HUES48 (cell line): ENCODE data around the gene LINS1.

Experiments used
- H3K27ac ChIP-seq: one replicate; pipeline ENCODE4 v1.7.0; 2013; ENCODE audit warnings: low read depth, low read length, inconsistent platforms
- H3K27me3 ChIP-seq: 2 replicates; pipeline ENCODE4 v1.6.1; 2013; ENCODE audit warnings: mild to moderate bottlenecking, low read length; ENCODE audit not compliant: control insufficient read depth, insufficient read depth
- H3K36me3 ChIP-seq: 2 replicates; pipeline ENCODE4 v1.6.1; 2013; ENCODE audit warnings: low read length; ENCODE audit not compliant: control insufficient read depth, insufficient read depth
- H3K4me1 ChIP-seq: 2 replicates; pipeline ENCODE4 v1.6.1; 2013; ENCODE audit warnings: mild to moderate bottlenecking, low read length; ENCODE audit not compliant: control insufficient read depth, insufficient read depth
- H3K4me3 ChIP-seq: 2 replicates; pipeline ENCODE4 v1.5.1; 2013; ENCODE audit warnings: mild to moderate bottlenecking, low read depth, low read length
- H3K9ac ChIP-seq: 2 replicates; pipeline ENCODE4 v1.6.1; 2013; ENCODE audit warnings: mild to moderate bottlenecking, low read depth, low read length, moderate library complexity
- H3K9me3 ChIP-seq: 2 replicates; pipeline ENCODE4 v1.6.1; 2013; ENCODE audit warnings: low read length; ENCODE audit not compliant: control insufficient read depth, insufficient read depth

Gene LINS1

DNA sequence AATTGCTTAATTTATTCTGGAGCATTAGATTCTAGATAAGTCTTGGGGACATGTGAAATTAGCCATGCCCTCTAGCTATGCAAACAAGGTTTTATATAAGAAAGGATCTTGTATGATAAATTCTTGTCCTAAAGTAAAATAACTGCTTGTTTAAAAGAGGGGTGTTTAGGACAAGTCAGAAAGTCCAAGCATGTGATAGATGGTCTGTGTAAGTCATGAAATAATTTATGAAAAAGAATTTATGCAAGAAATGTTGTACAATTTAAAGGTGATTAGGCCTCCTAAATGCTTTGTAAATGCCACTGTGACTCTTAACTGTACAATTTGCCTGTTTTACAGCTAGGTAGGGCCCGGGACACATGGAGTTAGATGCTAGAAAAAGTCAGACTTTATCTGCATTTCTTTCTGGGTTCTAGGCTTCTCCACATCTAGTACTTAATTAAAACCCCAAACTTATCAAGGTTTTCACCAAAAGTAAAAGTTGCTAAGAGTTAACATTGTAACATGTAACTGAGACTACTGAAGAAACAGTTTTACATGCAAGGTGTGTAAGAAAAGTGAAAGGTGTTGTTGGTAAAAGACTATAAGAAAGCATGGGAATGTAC, 13.2 kb downstream of the LINS1 start:
- H3K27ac ChIP-seq = no peak overlapping the region
- H3K4me3 ChIP-seq = no peak overlapping the region
- H3K27me3 ChIP-seq = no peaks in the 10 kb centered on the region
- H3K4me1 ChIP-seq = no peaks in the 10 kb centered on the region
- peaks cover 55% of the 10 kb centered on the region for H3K9me3 ChIP-seq
- no peak overlapping the region for H3K9ac ChIP-seq
- H3K36me3 ChIP-seq = no peaks in the 10 kb centered on the region

DNA sequence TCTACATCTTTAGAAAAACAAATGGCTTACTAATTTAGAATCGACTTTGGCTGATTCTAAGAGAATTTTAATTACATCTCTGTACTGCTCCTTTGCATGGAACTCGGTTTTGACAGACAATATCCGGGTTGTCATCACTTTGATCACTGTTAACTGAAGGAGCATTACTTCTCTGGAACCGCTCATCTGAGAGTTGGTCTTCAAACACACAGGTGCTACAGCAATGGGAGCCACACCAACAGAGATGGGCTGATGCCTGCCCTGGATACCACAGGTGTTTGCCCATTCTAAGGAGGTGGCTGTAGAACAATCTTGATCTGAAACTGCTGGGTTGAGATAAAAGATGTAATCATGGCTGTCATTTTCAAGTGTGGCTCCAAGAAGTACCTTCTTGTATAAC, 21.6 kb downstream of the LINS1 start:
- Histone ChIP-seq H3K4me1 (no peaks in the 10 kb centered on the region), H3K9ac (no peak overlapping the region), H3K4me3 (no peak overlapping the region), H3K27ac (no peak overlapping the region), H3K27me3 (no peaks in the 10 kb centered on the region), H3K9me3 (no peaks in the 10 kb centered on the region; the same call in 1 of the 2 replicates), H3K36me3 (0 out of 2 replicates have a peak, but pooled peaks cover 3% of the 10 kb centered on the region)

DNA sequence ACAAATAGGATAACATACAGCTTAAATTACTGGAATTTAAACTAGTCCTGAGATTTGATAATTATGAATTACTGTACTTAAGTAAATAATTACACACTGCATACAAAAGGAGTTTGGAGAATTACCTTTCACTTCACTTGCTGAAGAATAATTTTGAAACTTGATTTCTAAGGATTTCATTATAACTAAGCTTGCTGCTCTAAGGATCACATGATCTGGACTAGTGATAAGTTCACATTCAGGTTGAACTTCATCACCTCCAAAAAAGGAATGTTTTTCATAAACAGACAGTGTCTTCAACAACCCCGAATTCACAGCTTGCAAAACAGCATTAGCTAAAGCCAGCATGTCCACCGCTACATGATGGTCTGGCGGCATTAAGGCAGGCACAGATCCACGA, 28.5 kb downstream of the LINS1 start:
- Histone ChIP-seq H3K9me3 (no peaks in the 10 kb centered on the region), H3K4me3 (no peak overlapping the region), H3K4me1 (no peaks in the 10 kb centered on the region), H3K9ac (no peak overlapping the region), H3K27ac (no peak overlapping the region), H3K27me3 (no peaks in the 10 kb centered on the region), H3K36me3 (peaks cover 23% of the 10 kb centered on the region)

DNA sequence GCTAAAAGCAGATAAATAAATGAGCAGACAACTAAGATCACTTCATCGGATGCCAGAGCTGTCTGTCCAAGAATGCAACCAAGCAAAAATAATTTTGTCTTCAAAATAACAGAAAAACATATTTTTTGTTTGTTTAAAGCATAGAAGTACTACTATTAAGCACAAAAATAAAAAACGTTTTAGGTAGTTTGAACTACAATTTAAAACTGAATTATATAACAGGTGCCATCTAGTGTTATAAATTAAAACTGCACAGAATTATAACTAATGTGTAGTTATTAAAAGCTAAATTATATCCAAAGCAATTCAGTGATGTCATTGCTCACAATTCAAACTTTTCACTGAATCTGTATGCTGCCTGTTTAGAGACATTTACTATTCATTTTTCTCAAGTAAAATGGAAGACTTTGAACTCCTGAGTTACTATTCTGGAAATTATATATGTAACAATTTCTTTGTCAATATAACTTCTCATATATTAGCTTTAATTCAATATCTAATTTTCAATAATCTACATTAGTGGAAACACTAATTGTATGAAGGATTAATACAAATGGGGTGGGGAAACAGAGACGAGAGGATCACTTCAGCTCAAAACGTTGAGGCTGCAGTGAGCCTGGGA, 29.5 kb downstream of the LINS1 start:
- Histone ChIP-seq H3K4me1 (no peaks in the 10 kb centered on the region), H3K9ac (no peak overlapping the region), H3K27me3 (no peaks in the 10 kb centered on the region), H3K4me3 (no peak overlapping the region), H3K27ac (no peak overlapping the region), H3K9me3 (no peaks in the 10 kb centered on the region), H3K36me3 (peaks cover 23% of the 10 kb centered on the region)

DNA sequence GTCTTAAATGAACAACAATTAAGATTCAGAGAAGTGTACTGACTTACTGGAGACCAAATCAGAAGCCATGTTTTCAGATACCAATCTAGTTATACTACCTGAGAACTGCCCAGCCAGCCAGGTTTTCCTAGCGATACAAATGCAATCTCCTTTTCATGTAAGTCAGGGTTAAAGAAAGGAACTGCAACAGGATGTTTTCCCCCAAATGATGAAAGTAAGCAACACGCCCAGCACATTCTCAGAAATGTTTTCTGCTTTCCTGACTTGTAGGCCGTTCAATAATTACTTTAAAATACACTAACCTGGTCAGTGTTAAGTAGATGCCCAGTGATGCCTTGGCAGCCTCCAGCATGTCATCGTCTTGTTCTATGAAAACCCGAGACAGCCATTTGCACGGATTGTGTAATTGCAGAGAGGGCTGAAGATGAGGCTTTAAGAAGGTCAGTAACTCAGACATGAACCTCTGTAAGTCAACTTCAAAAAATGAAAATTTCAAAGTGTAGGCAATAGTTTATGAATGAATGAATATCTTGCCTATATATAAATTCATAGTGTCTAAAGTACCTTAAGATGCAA, 30.3 kb downstream of the LINS1 start:
- Histone ChIP-seq H3K4me3 (no peak overlapping the region), H3K27ac (no peak overlapping the region), H3K9ac (no peak overlapping the region), H3K36me3 (peaks cover 23% of the 10 kb centered on the region), H3K27me3 (no peaks in the 10 kb centered on the region), H3K9me3 (no peaks in the 10 kb centered on the region), H3K4me1 (no peaks in the 10 kb centered on the region)

DNA sequence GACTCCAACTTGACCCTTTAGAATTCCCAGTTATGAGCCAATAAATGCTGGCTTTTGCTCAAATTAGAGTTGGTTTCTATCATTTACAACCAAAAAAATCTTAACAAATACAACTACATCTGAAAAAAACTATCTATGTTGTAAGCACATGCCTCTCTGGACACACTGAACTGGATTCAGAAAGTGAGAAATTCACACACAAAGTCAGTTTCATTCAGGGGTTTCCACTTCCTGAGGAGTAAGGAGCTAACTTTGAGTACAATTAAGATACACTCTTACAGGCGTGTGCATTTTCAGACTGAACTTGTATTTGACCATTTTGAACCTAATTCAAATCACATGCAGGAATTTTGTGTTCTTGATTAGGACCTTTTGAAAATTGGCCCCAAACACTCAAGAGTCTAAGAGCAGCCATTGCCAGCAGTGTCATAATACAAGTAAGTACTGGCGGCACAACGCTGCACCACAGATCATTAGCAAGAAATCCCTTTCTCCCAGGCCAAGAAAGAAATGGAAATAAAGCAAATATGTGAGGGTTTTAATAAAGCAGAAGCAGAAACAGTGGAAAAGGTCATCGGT, 31.2 kb downstream of the LINS1 start:
- no peak overlapping the region for H3K4me3 ChIP-seq
- no peak overlapping the region for H3K27ac ChIP-seq
- H3K27me3 ChIP-seq = no peaks in the 10 kb centered on the region
- peaks cover 23% of the 10 kb centered on the region for H3K36me3 ChIP-seq
- no peaks in the 10 kb centered on the region for H3K9me3 ChIP-seq
- no peak overlapping the region for H3K9ac ChIP-seq
- no peaks in the 10 kb centered on the region for H3K4me1 ChIP-seq

DNA sequence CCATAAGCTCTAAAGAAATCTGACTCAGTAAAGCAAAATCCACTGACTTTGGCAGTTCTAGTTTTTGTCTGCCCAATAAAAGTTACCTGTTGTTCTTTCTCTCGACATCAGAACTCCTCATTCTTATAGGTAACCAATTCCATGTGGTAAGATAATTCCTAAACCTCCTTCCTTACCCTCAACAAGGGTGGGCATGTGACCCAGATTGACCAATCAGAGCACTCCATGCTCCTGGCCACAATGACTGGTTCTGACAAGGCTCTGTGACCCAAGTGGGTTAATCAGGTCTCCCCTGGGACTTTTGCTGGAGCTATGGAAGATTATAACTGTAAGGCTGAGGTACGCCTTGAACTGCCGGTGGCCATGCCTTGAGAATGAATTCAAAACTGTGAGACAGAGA, 31.7 kb downstream of the LINS1 start:
- no peak overlapping the region for H3K27ac ChIP-seq
- H3K9ac ChIP-seq = no peak overlapping the region
- no peaks in the 10 kb centered on the region for H3K27me3 ChIP-seq
- H3K9me3 ChIP-seq = no peaks in the 10 kb centered on the region
- H3K4me1 ChIP-seq = no peaks in the 10 kb centered on the region
- peaks cover 23% of the 10 kb centered on the region for H3K36me3 ChIP-seq
- no peak overlapping the region for H3K4me3 ChIP-seq

DNA sequence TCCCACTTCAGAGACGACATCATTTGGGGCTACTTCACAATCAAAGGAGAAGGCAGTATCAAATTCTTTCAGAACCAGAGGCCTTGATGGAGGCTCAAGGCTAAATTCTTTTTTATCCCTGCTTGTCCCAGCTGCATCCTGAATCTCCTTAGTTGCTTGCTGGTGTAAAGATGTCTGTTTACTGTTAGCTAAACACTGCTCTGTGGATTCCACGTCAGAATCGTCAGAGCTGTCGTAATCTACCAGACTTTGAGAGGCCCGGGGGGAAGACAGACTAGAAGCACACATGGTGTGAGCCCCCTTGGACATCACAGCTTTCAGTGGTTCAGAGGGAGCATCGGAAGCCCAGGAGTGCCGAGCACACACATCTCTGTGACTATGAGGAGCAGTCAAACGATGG, 32.6 kb downstream of the LINS1 start:
- peaks cover 23% of the 10 kb centered on the region for H3K36me3 ChIP-seq
- no peaks in the 10 kb centered on the region for H3K4me1 ChIP-seq
- H3K4me3 ChIP-seq = no peak overlapping the region
- no peaks in the 10 kb centered on the region for H3K9me3 ChIP-seq
- no peaks in the 10 kb centered on the region for H3K27me3 ChIP-seq
- no peak overlapping the region for H3K27ac ChIP-seq
- no peak overlapping the region for H3K9ac ChIP-seq

DNA sequence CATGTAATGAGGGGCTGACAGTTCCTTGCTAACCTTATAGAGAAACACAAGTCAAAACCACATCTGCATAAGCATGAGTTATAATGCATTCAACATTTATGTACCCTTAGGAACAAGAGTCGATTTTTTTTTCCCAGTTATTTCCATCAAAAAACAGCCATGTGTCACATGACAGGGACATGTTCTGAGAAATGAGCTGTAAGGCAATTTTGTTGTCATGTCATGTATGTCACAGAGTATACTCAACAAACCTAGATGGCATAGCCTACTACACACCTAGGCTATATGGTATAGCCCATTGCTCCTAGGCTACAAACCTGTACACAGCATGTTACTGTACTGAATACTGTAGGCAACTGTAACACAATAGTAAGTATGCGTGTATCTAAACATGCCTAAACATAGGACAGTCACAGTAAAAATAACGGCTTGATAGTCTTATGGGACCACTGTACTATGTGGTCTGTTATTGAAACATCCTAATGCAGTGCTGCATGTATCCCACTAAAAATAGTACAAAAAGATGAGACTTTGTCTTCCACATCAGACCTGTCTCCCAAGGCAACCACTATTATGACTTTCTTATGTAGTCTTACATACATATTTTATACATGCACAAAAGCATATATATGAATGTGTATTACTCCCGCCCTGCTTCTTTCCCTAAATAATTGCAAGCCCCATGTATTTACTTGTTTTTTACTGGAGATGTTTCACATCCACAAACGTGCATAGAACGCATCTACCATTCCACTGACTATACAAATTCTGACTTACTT, 34.9 kb downstream of the LINS1 start:
- Histone ChIP-seq H3K36me3 (peaks cover 13% of the 10 kb centered on the region; the same call in 1 of the 2 replicates), H3K9me3 (no peaks in the 10 kb centered on the region), H3K4me1 (no peaks in the 10 kb centered on the region), H3K4me3 (no peak overlapping the region), H3K27me3 (no peaks in the 10 kb centered on the region), H3K27ac (no peak overlapping the region), H3K9ac (no peak overlapping the region)

DNA sequence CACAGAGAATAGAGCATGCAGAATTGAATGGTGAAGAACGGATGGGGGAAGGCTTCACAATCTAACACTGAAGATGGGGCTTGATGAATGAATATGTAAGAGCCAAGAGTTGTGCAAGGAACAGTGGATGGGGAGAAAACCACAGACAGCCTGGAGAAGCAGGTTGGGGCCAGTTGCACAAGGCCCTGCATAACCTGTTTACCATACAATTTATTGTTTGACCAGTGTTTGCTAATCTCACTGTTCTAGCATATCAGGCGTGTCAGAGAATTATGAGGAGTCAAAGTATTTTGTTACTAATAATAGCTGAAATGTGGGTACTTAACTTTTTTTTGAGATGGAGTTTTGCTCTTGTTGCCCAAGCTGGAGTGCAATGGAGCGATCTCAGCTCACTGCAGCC, 36.4 kb downstream of the LINS1 start:
- Histone ChIP-seq H3K9me3 (no peaks in the 10 kb centered on the region), H3K4me3 (no peak overlapping the region), H3K27ac (no peak overlapping the region), H3K4me1 (no peaks in the 10 kb centered on the region), H3K27me3 (no peaks in the 10 kb centered on the region), H3K36me3 (peaks cover 6% of the 10 kb centered on the region; the same call in 1 of the 2 replicates), H3K9ac (no peak overlapping the region)
